Measurements from ENCODE around the gene ITGB7. TPM values are rescaled to one million over a fixed set of nuclear protein-coding genes. Genes with fewer than 3 reads are reported as not detected.
A peak's percentile ranks its signal among the peaks of the same experiment; 100 is the strongest.

Gene ITGB7
- total and polyA plus RNA-seq, 9 of the 15 experiments (the other 6 are each of a cell fraction or from before 2014, with no cell fraction given), result 0.06 to 2.0 (median 0.67) TPM

- peaks cover 19% of the 10 kb centered on the region; the same call in 2 of the 3 replicates for H3K36me3 ChIP-seq (ENCODE audit: control insufficient read depth, insufficient read depth, low read length)
- no peaks in the 10 kb centered on the region for H3K27me3 ChIP-seq (ENCODE audit: control insufficient read depth in 2 of 2, insufficient read depth in 2 of 2, low read length in 2 of 2)
- intact Hi-C loops (cut with micrococcal nuclease), result no loop called here
- in situ Hi-C loops (cut with MboI), result no loop called here
- no peaks in the 10 kb centered on the region for H4K20me1 ChIP-seq (replicated peaks; ENCODE audit: control insufficient read depth, insufficient read depth, low read length)
- ChIA-PET POLR2A (interaction anchor here (0.6 to 3.0 kb wide), 4 partner anchors 9 to 58 kb away, joined by 3 to 9 read pairs (median 6); partner anchors contain the start of gene ESPL1), CTCF (ENCODE audit: low intra/inter-chr PET ratio) (no interaction called here)
- 80% methylated on average over 11 of the region's 13 CpGs for WGBS (ENCODE audit: insufficient coverage, low coverage, missing lambda C conversion rate)
- DNase-seq (ENCODE audit: extremely low read depth in 1 of 4, low spot score in 3 of 4) (no peak), ATAC-seq (no peak), FAIRE-seq (no peak)
- H3K9ac ChIP-seq (ENCODE audit: insufficient read depth in 1 of 2, low read depth in 2 of 2, low read length in 2 of 2), result peak overlapping the region; percentile 81 to 98
- H3K79me2 ChIP-seq (ENCODE audit: control insufficient read depth, insufficient read depth, low read length), result peaks cover 27% of the 10 kb centered on the region
- H3K4me1 ChIP-seq (replicated peaks in 1 of 2; ENCODE audit: control insufficient read depth in 2 of 2, insufficient read depth in 2 of 2, low read length in 2 of 2), result peaks cover 23 to 29% of the 10 kb centered on the region in 2 experiments; a peak in 4 of 5 replicates
- peak overlapping the region; percentile 97 for H3K4me2 ChIP-seq (ENCODE audit: insufficient read depth, low read length)
- peak overlapping the region; percentile 96 for H3K4me3 ChIP-seq
- H3K9me1 ChIP-seq (ENCODE audit: control insufficient read depth, insufficient read depth, low read length), result no peaks in the 10 kb centered on the region
- no peak overlapping the region; the same call in 1 of the 3 replicates for H3K27ac ChIP-seq (ENCODE audit: extremely low read depth, low read depth, low read length)
- TF ChIP-seq ZNF717 (CRISPR knock-in tag; IDR thresholded peaks at IDR 0.05), result no peak
- TF ChIP-seq, protein P1, sequence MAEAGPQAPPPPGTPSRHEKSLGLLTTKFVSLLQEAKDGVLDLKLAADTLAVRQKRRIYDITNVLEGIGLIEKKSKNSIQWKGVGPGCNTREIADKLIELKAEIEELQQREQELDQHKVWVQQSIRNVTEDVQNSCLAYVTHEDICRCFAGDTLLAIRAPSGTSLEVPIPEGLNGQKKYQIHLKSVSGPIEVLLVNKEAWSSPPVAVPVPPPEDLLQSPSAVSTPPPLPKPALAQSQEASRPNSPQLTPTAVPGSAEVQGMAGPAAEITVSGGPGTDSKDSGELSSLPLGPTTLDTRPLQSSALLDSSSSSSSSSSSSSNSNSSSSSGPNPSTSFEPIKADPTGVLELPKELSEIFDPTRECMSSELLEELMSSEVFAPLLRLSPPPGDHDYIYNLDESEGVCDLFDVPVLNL (CRISPR knock-in tag; IDR thresholded peaks at IDR 0.05; ENCODE audit: low read depth), result no peak
- TF ChIP-seq IFI16 (CRISPR knock-in tag; IDR thresholded peaks at IDR 0.05), result no peak
- TF ChIP-seq ZNF174 (CRISPR knock-in tag; IDR thresholded peaks at IDR 0.05), result no peak
- TF ChIP-seq RBFOX2 (IDR thresholded peaks at IDR 0.05; ENCODE audit: low read depth, low read length), result peak; percentile 50; the same call in 1 of the 2 replicates
- TF ChIP-seq, protein P2, sequence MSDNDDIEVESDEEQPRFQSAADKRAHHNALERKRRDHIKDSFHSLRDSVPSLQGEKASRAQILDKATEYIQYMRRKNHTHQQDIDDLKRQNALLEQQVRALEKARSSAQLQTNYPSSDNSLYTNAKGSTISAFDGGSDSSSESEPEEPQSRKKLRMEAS (CRISPR knock-in tag; IDR thresholded peaks at IDR 0.05), result peak; percentile 15; the same call in 1 of the 2 replicates
- H3K9me3 ChIP-seq (replicated peaks; ENCODE audit: control insufficient read depth, insufficient read depth, low read depth, low read length), result no peaks in the 10 kb centered on the region
- no TSS peak for BruUV-seq (replicated peaks)
- H2AFZ ChIP-seq (ENCODE audit: low read depth, low read length), result no peak overlapping the region
These were observed 46.2 kb upstream of the ITGB7 start for GRCh38 chr12:53253298-53253697.
